ENCODE measurements around the gene GNG12.

GNG12 gene

DNA sequence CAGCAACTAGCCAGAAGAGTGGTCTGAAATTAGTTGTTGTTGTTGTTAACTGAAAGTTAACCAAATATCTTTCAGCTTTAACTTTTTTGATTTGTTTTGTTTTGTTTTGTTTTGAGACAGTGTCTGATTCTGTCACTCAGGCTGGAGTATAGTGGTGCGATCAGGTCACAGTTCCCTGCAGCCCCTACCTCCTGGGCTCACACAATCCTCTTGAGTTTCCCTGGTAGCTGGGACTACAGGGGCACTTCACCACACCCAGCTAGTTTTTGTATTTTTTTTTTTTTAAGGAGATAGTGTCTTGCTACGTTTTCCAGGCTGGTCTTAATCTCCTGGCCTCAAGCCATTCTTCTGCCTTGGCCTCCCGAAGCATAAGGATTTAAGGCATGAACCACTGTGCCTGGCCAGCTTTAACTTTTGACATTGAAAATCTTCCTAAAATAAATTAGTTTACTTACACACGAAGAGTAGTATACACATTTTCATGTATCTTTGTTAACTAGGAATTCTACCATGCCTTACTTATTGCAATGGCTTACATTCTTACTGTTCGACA is 45.0 kb downstream of the GNG12 start:
- in situ Hi-C loops (cut with MboI; ENCODE audit: low sequenced_read_pairs): no loop called here

- in situ Hi-C loops (cut with MboI; ENCODE audit: low sequenced_read_pairs): no loop called here
These were observed 45.5 kb downstream of the GNG12 start for GRCh38 chr1:67787746-67788145.

- in situ Hi-C loops (cut with MboI; ENCODE audit: low sequenced_read_pairs): no loop called here
These were observed 47.2 kb downstream of the GNG12 start for GRCh38 chr1:67785847-67786753.

GRCh38 chr1:67784545-67785186 is 48.6 kb downstream of the GNG12 start:
- in situ Hi-C loops (cut with MboI; ENCODE audit: low sequenced_read_pairs): no loop called here

GRCh38 chr1:67780637-67781036 is 52.6 kb downstream of the GNG12 start:
- in situ Hi-C loops (cut with MboI; ENCODE audit: low sequenced_read_pairs): no loop called here

GRCh38 chr1:67777440-67777839 is 55.8 kb downstream of the GNG12 start:
- in situ Hi-C loops (cut with MboI; ENCODE audit: low sequenced_read_pairs): no loop called here

- in situ Hi-C loops (cut with MboI; ENCODE audit: low sequenced_read_pairs): no loop called here
These were observed 56.3 kb downstream of the GNG12 start for GRCh38 chr1:67777016-67777415.

DNA sequence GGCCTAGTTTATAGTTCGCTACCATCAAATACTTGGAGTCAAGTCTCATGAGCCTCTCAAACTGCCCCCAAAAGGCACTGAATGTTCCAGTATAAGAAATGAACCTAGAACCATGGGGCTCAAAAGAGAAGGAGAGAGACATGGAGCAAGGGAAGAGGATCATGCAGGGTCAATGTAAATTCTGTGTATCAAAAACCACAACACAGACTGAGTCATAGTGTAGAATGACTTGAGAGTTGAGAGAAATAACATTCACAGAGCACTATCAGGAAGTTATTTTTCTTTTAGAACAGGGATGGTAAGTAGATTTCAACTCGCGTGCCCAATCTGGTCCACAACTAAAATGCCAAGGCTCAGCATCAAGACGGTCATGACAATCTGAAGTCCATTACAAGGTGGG is 59.8 kb downstream of the GNG12 start:
- in situ Hi-C loops (cut with MboI; ENCODE audit: low sequenced_read_pairs): no loop called here

GRCh38 chr1:67771749-67772148 is 61.5 kb downstream of the GNG12 start:
- in situ Hi-C loops (cut with MboI; ENCODE audit: low sequenced_read_pairs): no loop called here

DNA sequence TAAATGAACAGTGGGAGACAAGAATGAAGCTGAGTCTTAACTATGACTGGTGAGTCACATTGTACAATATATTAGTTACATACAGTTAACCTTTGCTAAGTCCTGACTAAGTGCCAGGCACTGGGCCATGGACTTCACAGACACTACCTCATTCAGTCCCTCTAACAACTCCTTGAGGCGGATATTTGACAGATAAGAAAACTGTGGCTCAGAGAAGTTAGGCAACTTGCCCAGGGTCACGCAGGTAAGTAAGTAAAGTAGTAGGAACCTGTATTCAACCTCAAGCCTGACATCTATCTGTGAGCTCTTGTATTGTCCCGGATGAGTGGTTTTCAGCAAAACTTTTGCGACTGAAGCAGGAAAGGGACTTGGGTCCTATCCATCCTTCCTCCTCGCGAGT is 62.1 kb downstream of the GNG12 start:
- in situ Hi-C loops (cut with MboI; ENCODE audit: low sequenced_read_pairs): no loop called here

- in situ Hi-C loops (cut with MboI; ENCODE audit: low sequenced_read_pairs): loop anchor here (10.0 kb wide), 1 partner anchor 235 kb away; no protein-coding TSS in a partner anchor
These were observed 63.5 kb downstream of the GNG12 start for GRCh38 chr1:67769633-67770256.

- in situ Hi-C loops (cut with MboI; ENCODE audit: low sequenced_read_pairs): loop anchor here (10.0 kb wide), 1 partner anchor 234 kb away; no protein-coding TSS in a partner anchor
These were observed 64.8 kb downstream of the GNG12 start for GRCh38 chr1:67768480-67768879.

- in situ Hi-C loops (cut with MboI; ENCODE audit: low sequenced_read_pairs): loop anchor here (10.0 kb wide), 1 partner anchor 232 kb away; no protein-coding TSS in a partner anchor
These were observed 66.0 kb downstream of the GNG12 start for GRCh38 chr1:67767103-67767782.

DNA sequence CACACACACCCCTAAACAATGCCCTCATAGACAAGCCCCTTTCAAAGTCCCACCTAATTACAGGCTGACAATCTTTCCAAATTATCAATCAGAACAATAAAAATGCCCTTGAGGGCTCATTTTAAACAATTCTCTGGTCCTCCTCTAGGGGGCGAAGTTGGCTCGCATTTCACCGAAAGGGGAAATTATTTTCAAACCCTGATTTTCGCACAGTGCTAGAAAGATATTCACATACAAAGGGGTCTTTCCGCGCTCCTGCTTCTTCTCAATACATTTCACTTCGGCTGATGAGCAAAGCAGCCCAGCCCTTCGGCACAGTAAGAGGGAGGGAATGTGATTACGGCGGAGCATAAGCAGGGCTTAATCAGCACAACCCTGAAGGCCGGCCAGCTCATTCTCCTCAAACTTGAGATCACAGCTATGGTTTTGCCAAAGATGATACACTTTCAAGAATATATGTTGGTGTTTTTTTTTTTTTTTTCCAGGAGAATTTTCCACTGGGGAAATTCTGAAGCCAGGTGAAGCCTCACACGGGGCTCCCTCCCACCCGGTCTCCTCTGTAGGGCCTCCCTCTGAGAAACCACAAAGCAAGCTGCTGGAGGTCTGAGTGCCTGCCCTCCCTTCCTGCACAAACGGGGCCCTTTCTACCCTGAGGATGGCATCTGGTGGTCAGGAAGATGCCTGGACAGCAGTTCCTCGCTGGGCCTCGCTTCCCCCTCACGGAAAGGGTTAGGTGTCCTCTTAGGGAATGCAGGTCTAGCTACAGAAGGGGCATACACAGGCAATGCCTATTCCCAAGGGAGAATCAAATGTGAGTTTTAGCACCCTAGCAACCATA is 66.9 kb downstream of the GNG12 start:
- in situ Hi-C loops (cut with MboI; ENCODE audit: low sequenced_read_pairs): loop anchor here (10.0 kb wide), 1 partner anchor 232 kb away; no protein-coding TSS in a partner anchor

DNA sequence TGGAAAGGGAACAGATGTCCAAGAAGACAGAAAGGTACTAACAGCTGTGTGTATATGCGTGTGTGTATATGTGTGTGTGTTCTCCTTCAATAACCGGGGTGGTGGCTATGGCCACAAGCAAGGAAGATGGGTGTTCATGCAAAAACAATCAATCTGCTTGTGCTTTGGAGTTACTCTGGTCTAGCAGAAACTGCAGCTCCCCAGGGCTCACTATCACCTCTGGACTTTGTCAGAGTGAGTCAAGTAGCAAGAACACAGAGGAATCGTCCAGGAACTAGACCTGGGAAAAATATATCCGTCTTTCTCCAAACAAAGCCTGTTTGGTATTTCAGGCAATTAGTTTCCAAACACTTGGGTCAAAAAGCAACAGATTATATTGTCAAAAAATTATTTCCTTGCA is 68.6 kb downstream of the GNG12 start:
- in situ Hi-C loops (cut with MboI; ENCODE audit: low sequenced_read_pairs): loop anchor here (10.0 kb wide), 1 partner anchor 230 kb away; no protein-coding TSS in a partner anchor

DNA sequence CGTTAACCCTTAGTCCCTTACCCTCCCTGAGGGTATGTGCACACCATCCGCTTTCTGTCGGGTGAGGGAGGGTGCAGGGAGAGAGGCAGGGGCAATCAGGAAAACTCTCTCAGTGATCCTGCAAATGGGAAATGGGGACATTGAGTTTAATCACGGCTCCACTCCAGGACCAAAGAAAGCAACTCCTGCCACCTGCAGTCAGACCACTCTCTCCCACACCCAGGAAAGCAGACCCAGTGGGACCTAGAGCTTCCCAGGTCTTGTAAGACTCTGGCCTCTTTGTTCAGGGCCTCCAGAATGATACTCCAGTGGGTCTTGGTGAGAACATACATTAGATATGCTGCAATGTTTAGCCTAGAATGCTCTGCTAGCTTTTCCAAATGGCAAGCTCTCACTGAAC is 71.5 kb downstream of the GNG12 start:
- in situ Hi-C loops (cut with MboI; ENCODE audit: low sequenced_read_pairs): loop anchor here (10.0 kb wide), 1 partner anchor 227 kb away; no protein-coding TSS in a partner anchor

- in situ Hi-C loops (cut with MboI; ENCODE audit: low sequenced_read_pairs): loop anchor here (10.0 kb wide), 1 partner anchor 226 kb away; no protein-coding TSS in a partner anchor
These were observed 72.2 kb downstream of the GNG12 start for GRCh38 chr1:67761091-67761490.

DNA sequence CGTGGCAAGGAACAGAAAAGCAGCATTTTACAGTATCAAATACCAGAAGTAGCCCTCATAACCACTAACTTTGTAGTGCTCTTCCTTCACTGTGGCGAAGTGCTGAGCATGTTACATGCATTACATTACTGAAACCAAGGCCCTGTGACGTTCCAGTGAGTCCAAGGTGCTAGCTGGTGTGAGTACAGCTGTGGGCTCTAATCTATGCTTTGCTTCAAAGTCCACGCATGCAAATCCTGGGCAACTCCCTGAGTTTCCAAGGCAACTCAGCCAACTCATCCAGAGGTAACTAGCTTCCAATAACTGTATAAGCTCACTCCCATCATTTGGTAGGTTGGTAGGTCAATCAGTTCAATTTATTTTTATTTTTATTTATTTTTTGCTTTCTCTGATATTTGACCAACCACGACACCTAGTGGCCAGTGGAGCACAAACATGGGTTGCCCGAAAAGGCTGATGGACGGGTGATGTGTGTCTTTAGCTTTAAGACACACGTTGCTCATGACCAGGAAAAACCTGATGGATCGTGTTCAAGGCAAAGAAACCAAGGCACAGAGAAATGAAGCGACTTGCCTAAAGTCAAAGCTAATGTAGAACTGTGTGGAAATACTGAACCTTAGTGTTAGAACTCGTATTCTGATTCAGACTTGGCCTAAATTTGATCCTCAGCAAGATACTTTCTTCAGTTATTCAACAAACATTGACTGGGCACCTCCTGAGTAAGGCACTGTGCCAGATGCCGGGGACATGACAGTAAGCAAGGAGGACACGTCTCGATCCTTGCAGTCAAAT is 73.0 kb downstream of the GNG12 start:
- in situ Hi-C loops (cut with MboI; ENCODE audit: low sequenced_read_pairs): loop anchor here (10.0 kb wide), 1 partner anchor 225 kb away; no protein-coding TSS in a partner anchor

- in situ Hi-C loops (cut with MboI; ENCODE audit: low sequenced_read_pairs): loop anchor here (10.0 kb wide), 1 partner anchor 225 kb away; no protein-coding TSS in a partner anchor
These were observed 73.6 kb downstream of the GNG12 start for GRCh38 chr1:67759692-67760029.

Measured in HL-60/S4 treated with retinoic acid at 250 ng/mL for 4 days and 3 days (cell line).